K562 (cell line): ENCODE results near the gene RAB25. TPM values are rescaled to one million over a fixed set of nuclear protein-coding genes. Genes with fewer than 3 reads are reported as not detected.

Experiments used
- AFF1 ChIP-seq, 2 experiments: fragments of 450-650 bp; IDR thresholded peaks; 2 replicates each; pipeline ENCODE4 v1.6.1; 2018; ENCODE audit warnings: mild to moderate bottlenecking in 2 of 2, low read depth in 1 of 2; ENCODE audit not compliant: partially characterized antibody in 2 of 2
- BRD4 ChIP-seq: fragments of 200-600 bp; sonication (generic); IDR thresholded peaks from 2 replicates; pipeline ENCODE4 v1.6.1; 2017; ENCODE audit warnings: inconsistent platforms
- COPS2 ChIP-seq: fragments of 450-650 bp; conservative IDR thresholded peaks from 2 replicates; pipeline ENCODE4 v1.6.1; 2016; ENCODE audit warnings: mild to moderate bottlenecking, moderate library complexity
- E2F3 ChIP-seq: fragments of 250-450 bp; sonication (Bioruptor Pico); IDR thresholded peaks from 2 replicates; pipeline ENCODE4 v1.4.0; 2020; ENCODE audit warnings: mild to moderate bottlenecking
- EHMT2 ChIP-seq: fragments of 450-650 bp; IDR thresholded peaks from 2 replicates; pipeline ENCODE4 v1.6.1; 2018; ENCODE audit warnings: antibody characterized with exemption
- ELF2 ChIP-seq: fragments of 250-450 bp; sonication (Bioruptor Pico); IDR thresholded peaks from 2 replicates; pipeline ENCODE4 v1.5.0; 2021; ENCODE audit warnings: mild to moderate bottlenecking
- GABPA ChIP-seq: fragments of 200-800 bp; sonication (Bioruptor generic); conservative IDR thresholded peaks from 2 replicates; pipeline ENCODE4 v1.6.1; 2016; ENCODE audit warnings: low read depth, missing genetic modification characterization, missing compliant biosample characterization
- GTF2A2 ChIP-seq: IDR thresholded peaks from 2 replicates; pipeline ENCODE4 v1.6.1; 2016; ENCODE audit warnings: mild to moderate bottlenecking, missing genetic modification characterization, missing compliant biosample characterization
- HMG20A ChIP-seq: fragments of 450-650 bp; formaldehyde crosslinking; conservative IDR thresholded peaks from 2 replicates; pipeline ENCODE4 v1.4.0; 2020; ENCODE audit warnings: mild to moderate bottlenecking, mixed read lengths
- KDM2B ChIP-seq: fragments of 250-450 bp; sonication (Bioruptor Pico); IDR thresholded peaks from 2 replicates; pipeline ENCODE4 v1.8.0; 2021; ENCODE audit warnings: mild to moderate bottlenecking, moderate library complexity
- KLF1 ChIP-seq: fragments of 450-650 bp; IDR thresholded peaks from 2 replicates; pipeline ENCODE4 v1.6.1; 2016; ENCODE audit warnings: missing genetic modification characterization, missing compliant biosample characterization
- KLF6 ChIP-seq: fragments of 250-450 bp; sonication (Bioruptor Pico); IDR thresholded peaks from 2 replicates; pipeline ENCODE4 v1.4.0; 2020; ENCODE audit warnings: mild to moderate bottlenecking, moderate library complexity, borderline replicate concordance
- MEIS2 ChIP-seq: fragments of 450-650 bp; IDR thresholded peaks from 2 replicates; pipeline ENCODE4 v1.6.1; 2014; ENCODE audit warnings: mild to moderate bottlenecking; ENCODE audit not compliant: partially characterized antibody
- NFIC ChIP-seq: fragments of 450-650 bp; IDR thresholded peaks from 2 replicates; pipeline ENCODE4 v1.6.1; 2017; ENCODE audit warnings: mild to moderate bottlenecking, inconsistent platforms
- PHTF2 ChIP-seq: fragments of 250-450 bp; sonication (Bioruptor Pico); IDR thresholded peaks from 2 replicates; pipeline ENCODE4 v1.5.0; 2021; ENCODE audit warnings: mild to moderate bottlenecking
- SPI1 ChIP-seq: IDR thresholded peaks from 2 replicates; pipeline ENCODE4 v1.6.1; 2011; ENCODE audit warnings: low read depth, low read length, control low read depth, borderline replicate concordance
- TCFL5 ChIP-seq: fragments of 250-450 bp; sonication (Bioruptor Pico); conservative IDR thresholded peaks from 2 replicates; pipeline ENCODE4 v1.6.1; 2021; ENCODE audit warnings: mild to moderate bottlenecking, moderate library complexity, matching md5 sums
- TSHZ1 ChIP-seq: fragments of 250-450 bp; sonication (Bioruptor Pico); IDR thresholded peaks from 2 replicates; pipeline ENCODE4 v1.4.0; 2020; ENCODE audit warnings: mild to moderate bottlenecking, moderate library complexity
- USF1 ChIP-seq: sonication (generic); formaldehyde crosslinking; IDR thresholded peaks from 2 replicates; pipeline ENCODE4 v1.9.0; 2022; ENCODE audit warnings: mild to moderate bottlenecking, missing genetic modification reagents
- ZNF511 ChIP-seq: sonication (generic); formaldehyde crosslinking; IDR thresholded peaks from 2 replicates; pipeline ENCODE4 v1.8.0; 2022; ENCODE audit warnings: mild to moderate bottlenecking, missing genetic modification reagents
- polyA plus RNA-seq, 8 experiments: library from polyadenylated mRNA; depleted of rRNA in 4 of 8; stranded (reverse) in 5 of 8; unstranded in 3 of 8; fragments of >200 nt; fragmentation: Nextera tagmentation in 2 of 8; fragmentation: Illumina TruSeq in 1 of 8; extraction: Ambion mirVana in 2 of 8; extraction: Trizol in 1 of 8; gene quantifications; 2 replicates each; pipeline versions ENCODE4 v1.2.1 to v1.2.3, GENCODE V29; 2011 to 2014; ENCODE audit warnings: inconsistent platforms in 1 of 8, missing spikeins in 1 of 8
- total RNA-seq, 7 experiments: library from RNA; depleted of rRNA in 6 of 7; stranded (reverse); fragments of >200 nt in 6 of 7; fragmentation: Illumina TruSeq in 2 of 7; extraction: Trizol in 2 of 7; gene quantifications; 2 replicates each; pipeline versions ENCODE4 v1.2.1 to v1.2.3, GENCODE V29; 2011 to 2021; ENCODE audit warnings: low replicate concordance in 1 of 7

Gene RAB25
- total and polyA plus RNA-seq, 9 of the 15 experiments (the other 6 are each of a cell fraction or from before 2014, with no cell fraction given) = 0.10 to 0.27 (median 0.13) TPM; not detected in 6

GRCh38 chr1:156052862-156053767, 7.8 kb upstream of the RAB25 start (continued):
- TF ChIP-seq TSHZ1 (CRISPR knock-in tag) = no peak
- TF ChIP-seq COPS2 = no peak
- no peak for TF ChIP-seq KLF6 (CRISPR knock-in tag)
- no peak for TF ChIP-seq ELF2
- no peak for TF ChIP-seq USF1 (CRISPR knock-in tag)
- no peak for TF ChIP-seq KDM2B (CRISPR knock-in tag)
- no peak for TF ChIP-seq E2F3 (CRISPR knock-in tag)
- TF ChIP-seq GABPA = no peak
- TF ChIP-seq HMG20A (CRISPR knock-in tag) = no peak
- peak; percentile 22; the same call in 1 of the 2 replicates for TF ChIP-seq NFIC
- TF ChIP-seq AFF1 (IDR thresholded peaks at IDR 0.05; ENCODE audit: low read depth in 1 of 2, partially characterized antibody in 2 of 2) = no peak
- TF ChIP-seq BRD4 = no peak
- TF ChIP-seq GTF2A2 (tag) = no peak
- TF ChIP-seq MEIS2 = peak; percentile 40
- no peak for TF ChIP-seq TCFL5 (CRISPR knock-in tag)
- TF ChIP-seq SPI1 = no peak
- no peak for TF ChIP-seq PHTF2
- TF ChIP-seq EHMT2 = no peak
- TF ChIP-seq ZNF511 = peak; percentile 70; the same call in 1 of the 2 replicates
- TF ChIP-seq KLF1 (tag) = no peak
